Left hindlimb (tissue), 1 donor: ENCODE data around the gene HIPK2.

Experiments
- DNase-seq: peaks from one replicate; pipeline ENCODE4 v3.0.0-alpha.2; 2018

The HIPK2 gene

DNA sequence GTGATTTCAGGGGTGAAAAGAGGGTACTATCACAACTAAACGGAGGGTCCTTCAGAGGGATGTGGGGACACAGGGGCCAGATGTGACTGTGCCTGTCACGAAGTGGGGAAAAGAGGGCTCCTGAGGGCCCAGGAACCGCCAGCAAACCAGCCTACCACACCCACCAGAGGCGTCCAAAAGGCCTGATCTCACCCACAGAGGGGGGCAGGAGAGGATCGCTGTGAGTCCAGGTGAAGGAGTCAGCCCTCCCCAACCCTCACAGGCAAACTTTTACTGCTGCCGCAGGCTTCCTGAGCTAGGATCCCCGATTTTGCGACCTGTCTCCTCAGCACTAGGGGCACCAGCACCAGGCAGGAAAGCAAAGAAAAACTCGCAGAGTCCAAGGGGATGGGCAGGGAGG lies 64.7 kb downstream of the HIPK2 start:
- DNase-seq, result no peak

DNA sequence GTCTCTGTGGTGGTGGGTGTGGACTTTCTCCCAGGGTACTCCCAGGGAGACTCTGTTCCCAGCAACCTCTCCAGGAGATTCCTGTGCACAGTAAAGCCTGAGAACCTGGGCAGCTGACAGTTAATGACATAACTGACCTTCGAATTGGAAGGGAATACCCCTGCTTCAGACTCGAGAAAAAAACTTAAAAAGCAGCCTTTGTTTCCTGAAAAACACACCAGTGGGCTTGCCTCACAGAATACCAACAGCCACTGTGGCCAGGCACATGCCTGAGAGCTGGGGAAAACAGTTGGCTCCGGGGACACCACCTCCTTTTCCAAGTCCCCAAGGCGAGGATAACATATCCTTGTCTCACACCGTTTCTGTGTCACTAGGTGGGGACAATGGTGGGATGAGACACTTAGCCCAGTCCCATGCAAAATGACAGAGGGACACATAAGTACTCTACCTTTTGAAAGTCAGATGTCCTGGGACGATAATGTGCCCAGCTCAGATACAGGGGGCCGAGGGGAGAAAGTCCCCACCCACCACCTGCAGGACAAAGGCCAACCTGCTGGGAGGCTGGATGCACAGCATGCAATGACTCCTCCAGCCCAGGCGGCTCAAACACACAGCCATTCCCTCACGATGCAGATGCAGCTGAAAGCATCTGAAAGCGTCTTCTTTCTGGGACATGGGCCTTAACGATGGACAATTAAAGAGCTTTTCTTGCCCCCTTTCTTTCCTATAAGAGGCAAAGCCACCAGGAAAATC lies 65.6 kb downstream of the HIPK2 start:
- DNase-seq, result no peak

DNA sequence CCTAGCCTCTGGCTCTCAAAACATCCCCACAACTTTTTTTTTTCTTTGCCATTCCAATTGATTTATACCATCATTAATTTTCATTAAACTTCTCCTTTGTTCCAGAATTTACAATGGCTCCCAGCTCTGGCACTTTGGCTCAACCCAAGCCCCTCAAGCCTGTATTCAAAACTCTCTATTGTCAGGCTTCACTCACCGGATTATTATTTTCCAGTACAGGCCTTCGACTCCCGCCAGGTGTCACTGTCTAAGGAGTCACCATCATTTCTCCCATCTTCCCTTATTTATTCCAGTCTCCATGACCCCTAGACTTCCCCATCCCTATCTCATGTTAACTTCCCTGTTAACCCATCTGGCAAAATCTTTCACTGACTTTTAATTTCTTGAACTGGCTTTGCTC lies 67.8 kb downstream of the HIPK2 start:
- DNase-seq, result no peak

DNA sequence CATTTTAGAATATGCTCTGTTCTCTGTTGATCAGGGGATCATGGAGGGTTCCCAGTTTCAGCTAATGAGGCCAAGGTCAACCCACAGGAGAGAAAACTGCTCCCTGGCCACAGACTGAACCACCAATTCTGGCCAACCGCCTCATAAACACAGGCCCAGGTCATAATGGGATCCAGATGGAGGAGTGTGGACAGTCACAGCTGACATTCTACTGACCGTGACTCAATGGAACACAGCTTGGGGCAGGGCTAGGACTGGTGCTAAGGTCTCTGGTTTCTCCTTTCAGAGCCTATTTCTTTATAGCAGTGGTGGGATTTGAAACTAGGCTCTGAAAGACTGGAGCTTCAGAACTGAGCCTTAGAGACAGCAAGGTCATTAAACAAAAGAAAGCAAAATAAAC lies 68.3 kb downstream of the HIPK2 start:
- peak; percentile 56 for DNase-seq

DNA sequence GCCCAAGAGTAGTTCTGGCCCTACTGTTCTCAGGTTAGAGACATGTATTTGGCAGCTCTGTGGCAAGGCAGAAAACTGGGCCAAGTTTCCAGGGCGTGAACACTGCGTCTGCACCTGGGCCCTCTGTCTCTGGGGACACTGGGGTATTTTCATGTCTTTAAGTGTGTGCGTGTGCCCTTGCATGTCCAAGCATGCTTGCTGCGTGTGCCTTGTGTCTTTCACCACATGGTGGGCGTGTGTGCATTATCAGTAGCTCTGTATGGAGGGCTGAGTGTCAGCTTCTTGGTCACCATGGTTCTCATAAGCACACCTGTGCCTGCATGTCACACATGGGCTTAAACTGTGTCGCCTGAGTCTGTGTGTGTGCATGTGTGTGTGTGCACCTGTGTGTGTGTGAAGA lies 69.3 kb downstream of the HIPK2 start:
- no peak for DNase-seq

DNA sequence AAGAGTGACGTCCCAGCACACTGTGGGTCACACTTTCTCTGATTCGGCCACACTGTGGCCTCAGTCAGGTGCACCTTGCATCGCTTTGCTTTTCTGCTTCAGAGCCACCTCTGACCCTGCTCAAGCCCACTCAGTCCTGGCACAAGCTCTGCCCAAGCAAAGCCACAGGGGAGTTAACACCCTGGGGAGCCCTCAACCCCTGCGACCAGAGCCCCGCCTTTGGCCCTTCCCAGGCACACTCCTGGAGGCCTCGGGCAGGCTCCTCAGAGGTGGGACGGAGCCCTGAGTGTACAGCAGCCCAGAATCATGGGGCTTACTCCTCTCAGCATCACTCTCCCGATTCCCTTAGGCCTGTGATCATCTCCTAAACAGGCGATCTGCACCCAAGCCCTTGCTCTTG lies 71.0 kb downstream of the HIPK2 start:
- DNase-seq, result no peak

DNA sequence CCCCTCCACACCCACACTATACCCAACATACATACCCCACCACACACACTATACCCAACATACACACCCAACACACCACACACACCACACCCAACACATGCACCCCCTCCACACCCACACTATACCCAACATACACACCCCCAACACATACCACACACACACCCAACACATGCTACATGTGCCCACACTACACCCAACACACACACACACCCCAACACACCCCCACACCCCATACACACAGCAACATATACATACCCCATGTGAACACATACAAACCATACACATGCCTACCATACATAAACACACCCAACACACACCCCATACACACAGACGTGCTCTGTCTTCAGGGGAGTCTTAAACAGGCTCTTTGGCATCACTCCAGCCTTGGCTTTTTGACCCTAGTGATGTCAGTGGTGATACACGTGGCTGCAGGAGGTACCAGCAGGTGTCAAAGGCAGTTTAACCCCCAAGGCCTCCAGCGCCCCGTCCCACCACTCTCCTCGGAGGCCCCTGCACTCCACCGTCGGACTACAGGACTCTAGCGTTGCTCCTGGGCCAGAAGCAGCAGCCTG lies 73.4 kb downstream of the HIPK2 start:
- DNase-seq, result no peak

DNA sequence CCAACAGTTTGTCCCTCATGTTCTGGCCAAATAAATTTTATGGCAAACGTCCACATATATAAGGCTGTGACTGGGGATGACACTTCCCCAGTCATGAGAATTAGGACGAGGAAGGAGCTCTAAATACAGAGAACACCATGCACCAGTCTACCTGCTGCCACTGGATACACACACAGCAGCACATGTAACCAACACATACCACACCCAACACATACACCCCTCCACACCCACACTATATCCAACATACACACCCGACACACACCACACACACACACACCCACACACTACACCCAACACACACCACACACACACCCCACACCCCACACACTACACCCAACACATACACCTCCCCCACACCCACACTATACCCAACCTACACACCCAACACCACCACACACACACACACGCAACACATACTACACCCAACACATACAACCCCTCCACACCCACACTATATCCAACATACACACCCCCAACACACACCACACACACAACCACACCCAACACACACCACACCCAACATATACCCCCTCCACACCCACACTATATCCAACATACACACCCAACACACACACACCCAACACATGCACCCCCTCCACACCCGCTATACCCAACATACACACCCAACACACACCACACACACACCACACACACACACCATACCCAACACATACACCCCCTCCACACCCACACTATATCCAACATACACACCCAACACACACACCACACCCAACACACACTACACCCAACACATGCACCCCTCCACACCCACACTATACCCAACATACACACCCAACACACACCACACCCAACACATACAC lies 74.1 kb downstream of the HIPK2 start:
- DNase-seq, result no peak

DNA sequence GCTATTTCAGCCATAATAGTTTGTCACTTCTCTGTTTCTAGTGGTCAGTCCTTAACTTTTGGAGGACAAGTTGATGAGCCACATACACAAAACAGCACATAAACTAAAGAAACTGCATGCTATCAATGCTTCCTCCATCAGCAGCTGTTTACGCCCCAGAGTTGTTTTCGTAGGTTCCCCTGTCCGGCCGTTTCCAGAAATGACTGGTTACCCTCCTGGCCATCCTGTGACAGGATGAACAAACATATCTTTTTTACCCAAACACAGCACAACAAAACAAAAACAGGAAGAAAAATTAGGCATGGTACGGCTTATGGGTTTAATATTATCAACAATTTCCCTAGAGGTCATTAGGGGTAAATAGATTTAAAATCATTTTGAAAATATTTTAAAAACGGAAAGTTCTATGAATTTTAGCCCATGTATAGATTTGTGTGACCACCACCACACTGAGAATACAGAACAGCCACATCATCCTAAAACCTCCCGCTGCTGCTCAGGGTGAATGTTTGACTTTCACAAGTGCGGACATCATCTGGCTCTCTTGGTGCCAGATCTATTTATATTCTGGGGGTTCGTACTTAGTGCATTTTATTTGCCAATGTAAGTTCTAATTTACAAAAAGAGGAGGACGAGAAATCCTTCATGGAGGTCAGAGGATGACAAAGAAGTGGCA lies 74.8 kb downstream of the HIPK2 start:
- DNase-seq, result no peak

DNA sequence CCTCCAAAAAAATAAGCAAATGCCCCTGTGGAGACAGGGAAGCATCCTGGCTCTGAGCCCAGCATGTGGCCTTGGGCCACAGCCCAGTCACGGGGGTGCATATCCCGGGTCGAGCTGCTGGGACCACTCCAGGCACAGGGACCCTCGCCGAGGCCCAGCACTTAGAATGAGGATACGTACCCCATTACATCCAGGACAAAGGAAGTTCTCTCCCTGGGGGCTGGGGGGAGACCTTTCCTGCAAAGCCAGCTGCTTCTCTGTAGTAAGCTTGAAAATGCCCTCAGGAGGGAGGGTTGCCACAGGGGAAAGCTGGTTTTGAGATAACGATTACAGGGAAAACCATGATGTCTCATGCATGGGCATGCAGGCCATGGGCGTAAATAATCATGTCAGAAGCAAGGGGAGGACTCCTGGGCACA lies 75.5 kb downstream of the HIPK2 start:
- no peak for DNase-seq

DNA sequence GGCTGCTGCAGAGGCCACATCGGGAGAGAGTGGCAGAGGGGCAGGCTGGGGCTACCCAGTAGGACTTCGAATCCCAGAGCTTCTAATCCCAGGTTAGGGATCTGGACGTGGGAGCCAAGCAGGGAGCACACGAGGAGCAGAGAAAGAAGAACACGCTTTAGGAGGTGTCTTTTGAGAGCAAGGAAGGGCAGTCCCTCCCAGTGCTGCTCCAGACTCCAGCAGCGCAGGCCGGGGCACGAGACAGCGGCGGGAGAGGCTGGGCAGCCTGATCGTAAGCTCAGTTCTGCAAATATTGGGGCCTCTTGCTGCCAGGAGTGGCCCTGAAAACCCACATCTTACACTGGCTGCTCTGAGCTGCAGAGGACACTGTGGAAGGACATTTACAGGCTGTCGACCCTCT lies 75.9 kb downstream of the HIPK2 start:
- DNase-seq, result no peak

DNA sequence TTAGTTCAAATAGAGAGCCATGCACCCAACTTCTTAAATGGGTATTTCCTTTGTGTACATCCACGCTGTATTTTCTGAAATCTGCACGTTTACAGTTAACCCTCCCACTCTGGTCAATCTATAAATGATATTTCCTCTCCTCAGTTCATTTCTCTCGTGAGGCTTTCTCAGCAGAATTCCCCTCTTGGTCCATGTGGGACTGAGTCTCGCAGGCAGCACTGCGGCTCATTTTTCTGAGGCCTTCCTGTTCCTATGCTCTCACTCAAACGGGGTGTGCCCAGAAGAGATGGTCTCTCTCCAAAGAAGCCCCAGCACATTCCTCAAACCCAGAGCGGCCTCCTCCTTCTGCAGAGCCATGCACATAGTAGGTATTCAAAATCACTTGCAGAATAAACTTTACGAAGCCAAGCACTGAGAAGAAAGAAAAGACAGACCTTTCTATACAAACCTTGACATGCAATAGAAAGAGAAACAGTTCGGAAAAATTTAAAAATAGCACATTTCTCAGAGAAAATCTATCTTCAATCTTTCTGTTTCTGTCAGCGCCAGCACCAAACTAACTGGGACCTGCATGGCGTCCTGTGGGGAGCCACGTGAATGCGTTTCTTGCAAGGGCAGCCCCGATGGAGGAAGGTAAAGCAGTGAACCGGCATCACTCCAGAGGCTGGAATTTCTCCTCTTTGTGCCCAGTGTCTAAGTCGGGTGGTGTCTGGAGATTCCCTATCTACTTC lies 77.1 kb downstream of the HIPK2 start:
- DNase-seq, result no peak

DNA sequence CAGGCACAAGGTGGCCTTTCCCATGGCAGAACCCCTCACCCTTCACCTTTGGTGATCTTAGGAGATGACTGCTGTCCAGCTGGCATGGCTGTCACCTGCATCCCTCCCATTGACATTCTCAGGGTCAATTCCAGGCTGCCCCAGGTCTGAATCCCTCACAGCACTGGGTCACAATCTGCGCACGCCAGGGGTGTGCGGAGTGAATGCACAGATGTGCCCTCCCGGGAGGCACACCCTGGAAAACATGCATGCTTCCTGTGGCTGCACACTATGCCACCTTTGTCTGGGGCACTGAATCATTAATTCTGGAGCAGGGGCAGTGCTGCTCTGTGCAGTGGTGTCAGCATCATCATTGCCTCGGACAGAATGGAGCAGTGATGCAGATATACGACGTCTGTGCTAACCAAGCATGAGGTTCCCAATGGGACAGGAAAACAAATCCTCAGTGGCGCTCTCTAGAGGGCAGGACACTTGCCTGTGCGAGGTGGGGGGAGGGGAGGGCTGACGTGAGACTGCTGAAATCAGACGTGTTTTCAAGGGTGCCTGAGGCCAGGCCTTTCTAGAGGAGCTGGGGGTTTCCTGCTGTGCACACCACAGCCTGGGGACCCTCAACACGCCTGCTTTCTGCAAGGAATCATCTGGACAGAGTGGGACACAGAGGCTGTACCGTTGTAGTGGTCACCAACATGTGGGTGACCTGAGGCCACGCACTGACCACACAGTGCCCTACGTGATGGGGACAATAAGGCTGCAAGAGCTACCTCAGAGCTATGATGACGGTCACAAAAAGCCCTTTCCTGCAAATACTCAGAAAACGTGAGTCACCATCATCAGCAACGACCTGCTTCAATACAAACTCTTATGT lies 77.9 kb downstream of the HIPK2 start:
- no peak for DNase-seq

DNA sequence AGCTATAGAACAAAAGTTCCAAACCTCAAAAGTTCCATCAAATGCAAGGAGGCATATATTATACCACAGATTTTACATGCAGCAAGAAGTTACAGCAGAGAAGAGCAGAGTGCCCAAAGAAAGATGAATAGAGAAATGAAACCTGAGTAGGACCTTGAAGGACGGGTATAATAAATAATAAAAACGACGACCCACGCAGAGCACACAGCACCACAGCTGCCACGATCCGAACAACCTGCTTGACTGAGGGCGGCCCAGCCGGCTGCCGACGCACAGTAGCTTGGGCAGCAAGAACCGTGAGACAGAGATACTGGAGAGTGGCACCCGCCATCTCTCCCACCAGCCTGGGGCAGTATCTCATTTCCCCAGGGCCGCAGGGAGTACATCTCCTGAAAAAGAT lies 79.0 kb downstream of the HIPK2 start:
- no peak for DNase-seq

DNA sequence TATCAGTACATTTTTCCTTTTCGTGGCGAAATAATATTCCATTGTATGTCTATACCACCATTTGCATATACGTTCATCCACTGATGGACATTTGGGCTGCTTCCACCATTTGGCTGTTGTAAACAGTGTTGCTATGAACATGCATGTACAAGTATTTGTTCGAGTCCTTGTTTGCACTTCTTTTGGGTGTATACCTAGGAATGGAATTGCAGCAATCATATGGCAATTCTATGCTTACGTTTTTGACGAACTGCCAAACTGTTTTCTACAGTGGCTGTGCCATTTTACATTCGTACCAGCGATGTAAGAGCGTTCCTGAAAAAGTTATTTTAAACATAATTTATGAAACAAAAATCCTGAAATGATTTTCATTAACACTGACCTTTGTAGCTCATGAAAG lies 79.5 kb downstream of the HIPK2 start:
- DNase-seq, result no peak

DNA sequence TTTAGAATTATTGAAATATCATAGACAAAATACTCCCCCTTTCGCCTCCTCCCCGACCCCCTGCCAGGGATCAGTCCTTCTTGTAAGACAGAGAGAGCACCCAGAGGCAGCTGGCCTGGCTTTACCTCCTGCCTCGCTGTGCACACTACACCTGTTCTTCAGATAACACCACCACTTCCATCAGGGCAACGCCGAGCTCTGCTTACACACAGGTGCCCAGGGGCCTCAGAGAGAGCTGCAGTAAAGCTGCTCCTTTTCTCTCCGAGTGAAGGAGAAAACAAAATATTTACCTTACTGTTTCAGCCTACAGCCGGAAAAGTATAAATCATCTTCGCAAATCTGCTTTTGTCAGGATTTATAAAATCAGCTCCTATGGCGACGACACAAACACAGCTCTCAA lies 80.7 kb downstream of the HIPK2 start:
- no peak for DNase-seq

DNA sequence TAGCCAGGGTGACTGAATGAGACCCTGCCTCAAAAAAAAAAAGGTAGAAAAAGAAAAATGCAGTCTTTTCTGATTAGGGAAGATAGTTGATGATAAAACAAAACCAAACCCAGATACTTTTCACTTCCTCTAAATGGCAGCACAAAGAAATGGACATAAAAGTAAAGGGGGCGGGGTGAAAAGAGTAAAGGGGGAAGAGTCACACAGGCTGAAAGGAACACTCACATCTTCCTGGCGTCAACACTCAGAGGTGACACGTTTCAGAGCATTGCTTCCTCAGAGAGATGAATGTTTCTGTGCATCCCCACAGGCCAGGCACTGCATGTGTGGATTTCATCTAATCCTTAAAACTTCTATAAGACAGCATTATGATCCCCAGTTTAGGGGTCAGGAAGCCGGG lies 81.2 kb downstream of the HIPK2 start:
- DNase-seq, result no peak

DNA sequence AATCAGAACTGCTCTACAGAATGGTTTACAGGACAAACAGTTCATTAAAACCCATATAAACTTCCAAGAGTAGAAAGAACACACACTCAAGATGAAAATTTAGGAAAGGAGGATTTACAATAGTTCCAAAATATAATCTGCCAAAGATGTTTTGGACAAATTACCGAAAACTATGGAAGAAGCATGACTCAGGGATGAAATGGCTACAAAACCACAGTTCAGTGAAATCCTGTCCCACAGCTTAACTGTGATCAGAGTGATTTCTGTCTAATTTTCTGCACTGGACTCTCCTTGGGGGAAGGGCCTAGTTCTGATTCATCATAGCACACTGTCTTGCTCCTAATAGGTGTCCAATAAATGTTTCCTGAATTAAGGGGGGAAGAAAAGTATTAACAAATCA lies 82.2 kb downstream of the HIPK2 start:
- no peak for DNase-seq

DNA sequence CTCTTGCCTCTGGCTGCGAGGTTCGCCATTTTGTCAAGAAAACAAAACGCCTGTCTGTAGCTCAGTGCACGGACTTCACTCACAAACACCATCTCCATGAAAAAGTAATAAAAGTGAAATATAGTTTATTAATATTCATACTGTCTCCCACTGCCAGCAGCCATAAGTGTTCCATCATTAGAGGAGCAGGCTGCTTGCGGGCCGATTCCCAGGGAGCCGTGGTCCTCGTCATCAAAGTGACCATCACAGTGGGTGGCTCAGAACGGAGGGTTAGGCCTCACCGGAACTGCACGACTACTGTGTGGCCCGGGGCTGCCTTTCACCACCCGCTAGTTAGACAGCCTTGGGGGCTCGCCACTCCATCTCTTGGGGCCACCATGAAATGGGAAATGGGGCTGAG lies 82.7 kb downstream of the HIPK2 start:
- no peak for DNase-seq

DNA sequence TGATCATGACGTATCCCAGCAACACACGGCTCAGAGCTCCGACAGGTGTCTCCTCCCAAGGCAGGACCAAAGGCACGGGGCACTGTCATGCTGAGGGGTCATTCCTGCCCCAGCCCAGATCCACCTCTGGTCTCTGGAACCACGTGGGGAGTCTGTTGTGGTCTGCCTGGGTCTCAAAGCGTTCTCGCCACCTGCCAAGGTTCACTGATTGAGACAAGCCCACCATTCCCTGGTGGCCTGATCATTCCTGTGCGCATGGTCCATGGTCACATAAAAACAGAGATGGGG lies 83.5 kb downstream of the HIPK2 start:
- DNase-seq, result no peak

DNA sequence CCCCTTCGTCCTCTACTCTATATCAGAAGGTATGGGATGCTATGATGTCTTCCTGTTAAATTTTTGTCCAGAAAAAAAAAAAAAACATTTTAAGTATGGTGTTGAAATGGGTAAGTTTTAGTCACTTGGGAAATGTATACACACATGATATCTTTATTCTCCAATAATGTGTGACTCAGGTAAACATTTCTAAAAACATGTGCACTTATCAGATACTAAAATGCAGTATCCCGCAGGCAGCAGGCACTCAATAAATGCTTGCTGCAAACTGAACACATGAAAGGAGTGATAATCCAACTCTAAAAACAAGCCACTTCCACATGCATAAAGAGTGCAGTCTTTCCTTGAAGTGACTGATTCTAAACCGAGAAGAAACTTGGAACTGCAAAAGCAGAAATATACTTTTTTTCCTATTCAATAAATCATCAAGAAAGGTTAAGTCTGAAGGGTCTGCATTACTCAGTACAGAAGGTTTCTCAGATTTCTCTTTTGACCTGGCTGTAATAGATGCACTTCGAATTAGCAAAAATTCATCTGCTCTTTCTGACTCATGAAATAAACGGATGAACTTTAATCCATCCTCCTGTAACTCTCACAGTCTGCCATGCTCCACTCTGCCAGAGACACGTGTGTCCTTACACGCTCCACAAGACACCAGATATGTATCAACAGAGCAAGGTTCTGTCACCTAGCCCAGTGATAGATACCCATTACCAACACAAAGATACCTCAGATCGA lies 84.0 kb downstream of the HIPK2 start:
- no peak for DNase-seq
